Esophagus muscularis mucosa (tissue), 4 donors: ENCODE measurements around the gene OSBPL9. TPM values are rescaled to one million over a fixed set of nuclear protein-coding genes. Genes with fewer than 3 reads are reported as not detected.

Source experiments
- DNase-seq: peaks from one replicate; pipeline ENCODE4 v3.0.0-alpha.2; 2017; ENCODE audit errors: extremely low spot score
- H3K27ac ChIP-seq, 4 donors: fragments of 200-600 bp; sonication (generic); replicated peaks in 1 of 4; 1 replicate in 3 of 4; 2 replicates in 1 of 4; pipeline ENCODE4 v1.5.1; 2016 to 2019; ENCODE audit warnings: mild to moderate bottlenecking in 1 of 4
- H3K27me3 ChIP-seq, 4 donors: fragments of 200-600 bp; sonication (generic); one replicate each; pipeline versions ENCODE4 v1.5.1 to v1.6.0; 2016 to 2019
- H3K36me3 ChIP-seq, 4 donors: fragments of 200-600 bp; sonication (generic); one replicate each; pipeline ENCODE4 v1.5.1; 2016 to 2019
- H3K4me1 ChIP-seq, 4 donors: fragments of 200-600 bp; sonication (generic); one replicate each; pipeline ENCODE4 v1.5.1; 2016 to 2019
- H3K4me3 ChIP-seq, 4 donors: fragments of 200-600 bp; sonication (generic); 1 replicate in 2 of 4; 2 replicates in 2 of 4; pipeline ENCODE4 v1.5.1; 2016 to 2019; ENCODE audit warnings: mild to moderate bottlenecking in 4 of 4, moderate library complexity in 1 of 4
- H3K9me3 ChIP-seq, 4 donors: fragments of 200-600 bp; sonication (generic); 1 replicate in 3 of 4; 2 replicates in 1 of 4; pipeline ENCODE4 v1.5.1; 2016 to 2019
- CTCF ChIP-seq, 3 experiments: fragments of 200-600 bp in 2 of 3; fragments of 450-650 bp in 1 of 3; sonication (generic) in 2 of 3; IDR thresholded peaks; one replicate each; pipeline ENCODE4 v1.5.1; 2017 to 2019; ENCODE audit warnings: antibody characterized with exemption in 3 of 3, mild to moderate bottlenecking in 2 of 3, moderate library complexity in 1 of 3
- EP300 ChIP-seq: sonication (generic); formaldehyde crosslinking; IDR thresholded peaks from one replicate; pipeline ENCODE4 v1.6.1; 2017; ENCODE audit warnings: antibody characterized with exemption
- POLR2A ChIP-seq: fragments of 450-650 bp; IDR thresholded peaks from one replicate; pipeline ENCODE4 v1.6.1; 2017; ENCODE audit warnings: antibody characterized with exemption, moderate library complexity, mild to moderate bottlenecking, low read depth
- POLR2AphosphoS5 ChIP-seq, 2 donors: sonication (generic); formaldehyde crosslinking; IDR thresholded peaks; one replicate each; pipeline ENCODE4 v1.6.1; 2017; ENCODE audit warnings: antibody characterized with exemption in 2 of 2
- WGBS: methylation state at CpG from one replicate; pipeline ENCODE4 v1.1.5; 2018; 5-methylcytosine and 5-hydroxymethylcytosine counted together
- intact Hi-C: fragments of 100-400 bp; cut with DNase I; formaldehyde crosslinking; loops from one replicate; pipeline ENCODE4 v1.15.1; 2023
- total RNA-seq, 4 donors: library from RNA; depleted of rRNA; stranded (reverse); fragments of >200 nt; gene quantifications; one replicate each; pipeline versions ENCODE4 v1.1.0 to v1.2.1, GENCODE V29; 2016

Gene OSBPL9
- total RNA-seq, 4 donors from 2014 or later = 66.8 to 84.5 (median 75.9) TPM

DNA sequence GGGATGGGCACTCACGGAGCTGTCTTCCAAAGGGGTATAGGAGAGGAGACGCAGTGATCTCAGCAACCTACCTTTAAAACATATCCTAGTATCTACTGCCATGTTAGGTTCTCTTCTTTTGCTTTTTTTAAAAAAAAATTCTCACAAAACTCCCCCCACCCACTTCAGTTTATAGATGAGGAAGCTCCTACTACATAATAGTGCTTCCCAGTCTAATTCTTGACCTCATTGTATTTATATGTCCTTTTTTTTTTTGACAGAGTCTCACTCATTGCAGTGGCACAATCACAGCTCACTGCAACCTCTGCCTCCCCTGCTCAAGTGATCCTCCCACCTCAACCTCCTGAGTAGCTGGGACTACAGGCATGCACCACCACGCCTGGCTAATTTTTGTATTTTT is 99.9 kb downstream of the OSBPL9 start:
- H3K36me3 ChIP-seq = no peaks in the 10 kb centered on the region
- no peak for DNase-seq
- H3K9me3 ChIP-seq = no peaks in the 10 kb centered on the region
- H3K27ac ChIP-seq = no peak overlapping the region
- no peaks in the 10 kb centered on the region for H3K4me1 ChIP-seq
- TF ChIP-seq CTCF (IDR thresholded peaks at IDR 0.05) = no peak
- TF ChIP-seq EP300 = no peak
- TF ChIP-seq POLR2AphosphoS5 (IDR thresholded peaks at IDR 0.05) = no peak
- no peak for TF ChIP-seq POLR2A
- intact Hi-C loops = no loop called here
- 94% methylated on average over 3 of the region's 3 CpGs for WGBS
- H3K27me3 ChIP-seq = no peaks in the 10 kb centered on the region
- no peak overlapping the region for H3K4me3 ChIP-seq

DNA sequence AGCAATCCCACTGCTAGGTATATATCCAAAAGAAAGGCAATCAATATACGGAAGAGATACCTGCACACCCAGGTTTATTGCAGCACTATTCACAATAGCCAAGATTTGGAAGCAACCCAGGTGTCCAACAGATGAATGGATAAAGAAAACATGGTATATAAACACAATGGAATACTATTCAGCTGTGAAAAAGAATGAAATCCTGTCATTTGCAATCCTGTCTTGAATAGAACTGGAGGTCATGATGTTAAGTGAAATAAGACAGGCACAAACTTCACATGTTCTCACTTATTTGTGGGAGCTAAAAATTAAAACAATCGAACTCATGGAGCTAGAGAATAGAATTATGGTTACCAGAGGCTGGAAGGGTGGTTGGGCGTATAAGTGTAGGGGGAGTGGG is 101.0 kb downstream of the OSBPL9 start:
- WGBS = 100% methylated on average over 3 of the region's 3 CpGs
- Histone ChIP-seq H3K4me1 (no peaks in the 10 kb centered on the region), H3K36me3 (no peaks in the 10 kb centered on the region), H3K9me3 (no peaks in the 10 kb centered on the region), H3K27ac (no peak overlapping the region), H3K27me3 (no peaks in the 10 kb centered on the region), H3K4me3 (no peak overlapping the region)
- DNase-seq = no peak
- no peak for TF ChIP-seq EP300
- no peak for TF ChIP-seq POLR2AphosphoS5 (IDR thresholded peaks at IDR 0.05)
- no peak for TF ChIP-seq CTCF (IDR thresholded peaks at IDR 0.05)
- no peak for TF ChIP-seq POLR2A
- intact Hi-C loops = no loop called here

GRCh38 chr1:51719146-51719545 is 102.3 kb downstream of the OSBPL9 start:
- Histone ChIP-seq H3K9me3 (no peaks in the 10 kb centered on the region), H3K27ac (no peak overlapping the region), H3K36me3 (no peaks in the 10 kb centered on the region), H3K27me3 (no peaks in the 10 kb centered on the region), H3K4me3 (no peak overlapping the region), H3K4me1 (no peaks in the 10 kb centered on the region)
- 89% methylated on average over 2 of the region's 2 CpGs for WGBS
- TF ChIP-seq CTCF (IDR thresholded peaks at IDR 0.05) (no peak), POLR2AphosphoS5 (IDR thresholded peaks at IDR 0.05) (no peak), POLR2A (no peak), EP300 (no peak)
- no peak for DNase-seq
- intact Hi-C loops = no loop called here

GRCh38 chr1:51724797-51725196 is 107.9 kb downstream of the OSBPL9 start:
- Histone ChIP-seq H3K4me3 (no peak overlapping the region), H3K27me3 (no peaks in the 10 kb centered on the region), H3K36me3 (no peaks in the 10 kb centered on the region), H3K27ac (no peak overlapping the region), H3K4me1 (peaks cover 9 to 20% (median 19%) of the 10 kb centered on the region in 4 donors), H3K9me3 (no peaks in the 10 kb centered on the region)
- WGBS = 97% methylated on average over 4 of the region's 4 CpGs
- DNase-seq = no peak
- intact Hi-C loops = no loop called here
- TF ChIP-seq EP300 = no peak
- TF ChIP-seq POLR2A = no peak
- TF ChIP-seq POLR2AphosphoS5 (IDR thresholded peaks at IDR 0.05) = no peak
- TF ChIP-seq CTCF (IDR thresholded peaks at IDR 0.05) = no peak

DNA sequence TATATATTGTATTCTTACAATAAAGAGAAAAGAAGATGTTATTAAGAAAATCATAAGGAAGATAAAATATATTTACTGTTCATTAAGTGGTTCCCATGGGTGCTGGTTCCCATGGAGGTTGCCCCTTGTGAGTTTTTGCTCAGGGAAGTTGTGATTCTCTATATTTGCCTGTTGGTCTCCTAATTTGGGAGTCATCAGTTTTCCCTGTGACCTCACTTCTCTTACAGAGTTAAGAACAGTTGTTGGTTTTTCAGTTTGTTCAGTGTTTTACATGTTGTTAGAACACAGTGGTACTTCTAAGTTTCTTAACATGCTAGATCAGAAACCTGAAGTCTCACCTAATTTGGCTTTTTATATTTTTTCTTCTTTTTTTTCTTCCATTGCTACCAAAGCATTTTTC is 109.2 kb downstream of the OSBPL9 start:
- Histone ChIP-seq H3K4me1 (peaks cover 12 to 32% (median 31%) of the 10 kb centered on the region in 4 donors), H3K27me3 (no peaks in the 10 kb centered on the region), H3K36me3 (no peaks in the 10 kb centered on the region), H3K27ac (no peak overlapping the region), H3K4me3 (no peak overlapping the region), H3K9me3 (no peaks in the 10 kb centered on the region)
- intact Hi-C loops = no loop called here
- TF ChIP-seq CTCF (IDR thresholded peaks at IDR 0.05) (no peak), POLR2A (no peak), EP300 (no peak), POLR2AphosphoS5 (IDR thresholded peaks at IDR 0.05) (no peak)
- no peak for DNase-seq
